ENCODE results near the gene EHD3.

DNA sequence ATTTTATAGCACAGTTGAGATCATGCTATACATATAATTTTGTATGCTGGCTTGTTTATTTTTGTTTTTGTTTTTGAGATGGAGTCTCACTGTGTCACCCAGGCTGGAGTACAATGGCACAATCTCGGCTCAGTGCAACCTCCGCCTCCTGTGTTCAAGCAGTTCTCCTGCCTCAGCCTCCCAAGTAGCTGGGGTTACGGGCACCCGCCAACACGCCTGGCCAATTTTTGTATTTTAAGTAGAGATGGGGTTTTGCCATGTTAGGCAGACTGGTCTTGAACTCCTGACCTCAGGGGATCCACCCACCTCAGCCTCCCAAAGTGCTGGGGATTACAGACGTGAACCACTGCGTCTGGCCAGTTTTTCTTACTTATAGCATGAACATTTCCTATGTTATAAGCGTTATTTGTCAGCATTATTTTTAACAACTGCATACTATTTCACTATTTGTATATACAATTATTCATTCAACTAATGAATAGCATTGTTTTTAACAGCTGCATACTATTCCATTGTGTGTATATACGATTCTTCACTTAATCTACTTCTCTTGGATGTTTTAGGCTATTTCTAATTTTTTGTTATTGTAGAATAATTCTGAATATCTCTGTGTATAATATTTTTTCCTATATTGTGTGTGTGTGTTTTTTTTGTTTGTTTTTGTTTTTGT is 3.5 kb downstream of the EHD3 start:
- TF ChIP-seq, protein P1, sequence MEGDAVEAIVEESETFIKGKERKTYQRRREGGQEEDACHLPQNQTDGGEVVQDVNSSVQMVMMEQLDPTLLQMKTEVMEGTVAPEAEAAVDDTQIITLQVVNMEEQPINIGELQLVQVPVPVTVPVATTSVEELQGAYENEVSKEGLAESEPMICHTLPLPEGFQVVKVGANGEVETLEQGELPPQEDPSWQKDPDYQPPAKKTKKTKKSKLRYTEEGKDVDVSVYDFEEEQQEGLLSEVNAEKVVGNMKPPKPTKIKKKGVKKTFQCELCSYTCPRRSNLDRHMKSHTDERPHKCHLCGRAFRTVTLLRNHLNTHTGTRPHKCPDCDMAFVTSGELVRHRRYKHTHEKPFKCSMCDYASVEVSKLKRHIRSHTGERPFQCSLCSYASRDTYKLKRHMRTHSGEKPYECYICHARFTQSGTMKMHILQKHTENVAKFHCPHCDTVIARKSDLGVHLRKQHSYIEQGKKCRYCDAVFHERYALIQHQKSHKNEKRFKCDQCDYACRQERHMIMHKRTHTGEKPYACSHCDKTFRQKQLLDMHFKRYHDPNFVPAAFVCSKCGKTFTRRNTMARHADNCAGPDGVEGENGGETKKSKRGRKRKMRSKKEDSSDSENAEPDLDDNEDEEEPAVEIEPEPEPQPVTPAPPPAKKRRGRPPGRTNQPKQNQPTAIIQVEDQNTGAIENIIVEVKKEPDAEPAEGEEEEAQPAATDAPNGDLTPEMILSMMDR (conservative IDR thresholded peaks at IDR 0.05): no peak
- no peak for TF ChIP-seq EZH2 (IDR thresholded peaks at IDR 0.05; ENCODE audit: low read depth)
